Right lobe of liver (tissue), 4 donors: ENCODE measurements around the gene GSTCD.
A peak's percentile ranks its signal among the peaks of the same experiment; 100 is the strongest.

Experiments used
- POLR2A ChIP-seq: fragments of 450-650 bp; IDR thresholded peaks from one replicate; pipeline ENCODE4 v1.6.1; 2017; ENCODE audit warnings: antibody characterized with exemption, mild to moderate bottlenecking
- TF ChIP-seq, protein P1 (sequence below), 4 donors: fragments of 200-600 bp in 3 of 4; fragments of 450-650 bp in 1 of 4; IDR thresholded peaks; one replicate each; pipeline versions ENCODE4 v1.5.1 to v1.8.0; 2016 to 2022; ENCODE audit warnings: antibody characterized with exemption in 4 of 4, mild to moderate bottlenecking in 2 of 4
- donor health status: DM: no; HTN: no; CAD: no.
- donor health status: DM: no; HTN: no; CAD: no.
- donor health status: DM: no; HTN: yes; CAD: no.

DNA sequence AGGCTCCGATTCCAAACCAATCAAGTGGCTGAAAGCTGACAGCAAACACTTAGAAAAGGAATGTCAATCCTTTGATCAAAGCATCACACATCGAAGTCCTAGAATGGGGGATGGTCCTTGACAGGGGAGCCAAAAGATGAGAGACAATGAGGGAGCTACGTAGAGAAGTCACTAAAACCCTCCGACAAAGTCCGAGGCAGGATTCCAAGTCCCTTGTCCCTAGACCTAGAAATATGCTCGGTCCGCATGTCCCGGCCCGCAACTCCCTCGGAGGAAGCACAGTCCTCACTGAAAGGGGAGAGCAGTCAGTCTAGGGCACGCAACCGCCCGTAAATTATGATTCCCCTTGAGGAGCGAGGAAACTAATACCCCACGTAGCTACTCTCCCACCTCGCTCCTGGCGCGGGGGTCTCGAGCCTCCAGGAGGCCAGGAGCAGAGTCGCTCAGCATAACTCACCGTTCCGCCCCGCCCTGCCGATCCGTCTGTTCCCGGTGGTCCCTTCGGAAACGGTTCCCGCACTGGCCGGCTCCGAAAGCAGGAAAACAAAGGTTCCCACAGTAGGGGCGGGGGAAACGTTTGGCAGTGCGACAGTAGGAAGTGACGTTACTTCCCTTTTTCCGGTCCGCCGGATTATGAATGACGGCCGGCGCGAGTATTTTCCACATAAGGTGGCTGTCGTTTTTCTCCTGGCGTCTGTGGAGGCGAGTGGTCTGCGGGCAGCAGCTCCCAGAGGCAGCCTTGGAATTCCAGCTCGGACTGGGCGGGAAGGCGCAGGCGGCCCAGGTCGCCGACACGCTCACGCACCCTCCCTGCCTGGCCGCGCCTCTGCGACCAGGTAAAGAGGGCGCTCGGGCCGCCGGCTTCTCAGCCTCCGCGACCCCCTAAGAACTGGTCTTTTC is at the start of gene GSTCD, which contains the start of gene INTS12:
- TF ChIP-seq, protein P1, sequence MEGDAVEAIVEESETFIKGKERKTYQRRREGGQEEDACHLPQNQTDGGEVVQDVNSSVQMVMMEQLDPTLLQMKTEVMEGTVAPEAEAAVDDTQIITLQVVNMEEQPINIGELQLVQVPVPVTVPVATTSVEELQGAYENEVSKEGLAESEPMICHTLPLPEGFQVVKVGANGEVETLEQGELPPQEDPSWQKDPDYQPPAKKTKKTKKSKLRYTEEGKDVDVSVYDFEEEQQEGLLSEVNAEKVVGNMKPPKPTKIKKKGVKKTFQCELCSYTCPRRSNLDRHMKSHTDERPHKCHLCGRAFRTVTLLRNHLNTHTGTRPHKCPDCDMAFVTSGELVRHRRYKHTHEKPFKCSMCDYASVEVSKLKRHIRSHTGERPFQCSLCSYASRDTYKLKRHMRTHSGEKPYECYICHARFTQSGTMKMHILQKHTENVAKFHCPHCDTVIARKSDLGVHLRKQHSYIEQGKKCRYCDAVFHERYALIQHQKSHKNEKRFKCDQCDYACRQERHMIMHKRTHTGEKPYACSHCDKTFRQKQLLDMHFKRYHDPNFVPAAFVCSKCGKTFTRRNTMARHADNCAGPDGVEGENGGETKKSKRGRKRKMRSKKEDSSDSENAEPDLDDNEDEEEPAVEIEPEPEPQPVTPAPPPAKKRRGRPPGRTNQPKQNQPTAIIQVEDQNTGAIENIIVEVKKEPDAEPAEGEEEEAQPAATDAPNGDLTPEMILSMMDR (IDR thresholded peaks at IDR 0.05): peak in 1 of 4 donors; percentile 2
- peak; percentile 66 for TF ChIP-seq POLR2A
